GM21528 (cell line): Measurements from ENCODE around the gene INAFM2.

Experiments used
- ATAC-seq: cut with Tn5 transposase; IDR thresholded peaks from one replicate; pipeline ENCODE4 v1.9.1; 2021; ENCODE audit warnings: mild to moderate bottlenecking, moderate library complexity; ENCODE audit not compliant: unreplicated experiment, low FRiP score

INAFM2 gene

GRCh38 chr15:40340038-40340739, 16.7 kb downstream of the INAFM2 start:
- no peak for ATAC-seq

- ATAC-seq, result no peak
Observed at GRCh38 chr15:40340740-40341400, 17.4 kb downstream of the INAFM2 start, which contains the start of gene CCDC9B. Gene CCDC9B, minus strand, starts transcription at chr15:40340939. Its CDS starts 120 bp downstream, at chr15:40340819.

- ATAC-seq, result no peak
Observed at GRCh38 chr15:40342416-40343320, 19.2 kb downstream of the INAFM2 start.

- no peak for ATAC-seq
Observed at GRCh38 chr15:40343512-40343911, 20.0 kb downstream of the INAFM2 start.

- ATAC-seq, result no peak
Observed at GRCh38 chr15:40344217-40344616, 20.7 kb downstream of the INAFM2 start.

GRCh38 chr15:40344631-40345120, 21.2 kb downstream of the INAFM2 start:
- ATAC-seq, result no peak

- ATAC-seq, result no peak
Observed at GRCh38 chr15:40345225-40345866, 21.9 kb downstream of the INAFM2 start.

- ATAC-seq, result no peak
Observed at GRCh38 chr15:40345867-40346578, 22.5 kb downstream of the INAFM2 start.

GRCh38 chr15:40346579-40347558, 23.4 kb downstream of the INAFM2 start:
- no peak for ATAC-seq

- ATAC-seq, result no peak
Observed at GRCh38 chr15:40347559-40348473, 24.3 kb downstream of the INAFM2 start.

GRCh38 chr15:40348474-40348870, 25.0 kb downstream of the INAFM2 start:
- no peak for ATAC-seq

- no peak for ATAC-seq
Observed at GRCh38 chr15:40349163-40349562, 25.7 kb downstream of the INAFM2 start.

GRCh38 chr15:40352281-40352901, 28.9 kb downstream of the INAFM2 start:
- no peak for ATAC-seq

- no peak for ATAC-seq
Observed at GRCh38 chr15:40353697-40354096, 30.2 kb downstream of the INAFM2 start.

- no peak for ATAC-seq
Observed at GRCh38 chr15:40354408-40355171, 31.1 kb downstream of the INAFM2 start.

- ATAC-seq, result no peak
Observed at GRCh38 chr15:40355976-40356585, 32.6 kb downstream of the INAFM2 start.
